Measurements from ENCODE around the gene RFK.

DNA sequence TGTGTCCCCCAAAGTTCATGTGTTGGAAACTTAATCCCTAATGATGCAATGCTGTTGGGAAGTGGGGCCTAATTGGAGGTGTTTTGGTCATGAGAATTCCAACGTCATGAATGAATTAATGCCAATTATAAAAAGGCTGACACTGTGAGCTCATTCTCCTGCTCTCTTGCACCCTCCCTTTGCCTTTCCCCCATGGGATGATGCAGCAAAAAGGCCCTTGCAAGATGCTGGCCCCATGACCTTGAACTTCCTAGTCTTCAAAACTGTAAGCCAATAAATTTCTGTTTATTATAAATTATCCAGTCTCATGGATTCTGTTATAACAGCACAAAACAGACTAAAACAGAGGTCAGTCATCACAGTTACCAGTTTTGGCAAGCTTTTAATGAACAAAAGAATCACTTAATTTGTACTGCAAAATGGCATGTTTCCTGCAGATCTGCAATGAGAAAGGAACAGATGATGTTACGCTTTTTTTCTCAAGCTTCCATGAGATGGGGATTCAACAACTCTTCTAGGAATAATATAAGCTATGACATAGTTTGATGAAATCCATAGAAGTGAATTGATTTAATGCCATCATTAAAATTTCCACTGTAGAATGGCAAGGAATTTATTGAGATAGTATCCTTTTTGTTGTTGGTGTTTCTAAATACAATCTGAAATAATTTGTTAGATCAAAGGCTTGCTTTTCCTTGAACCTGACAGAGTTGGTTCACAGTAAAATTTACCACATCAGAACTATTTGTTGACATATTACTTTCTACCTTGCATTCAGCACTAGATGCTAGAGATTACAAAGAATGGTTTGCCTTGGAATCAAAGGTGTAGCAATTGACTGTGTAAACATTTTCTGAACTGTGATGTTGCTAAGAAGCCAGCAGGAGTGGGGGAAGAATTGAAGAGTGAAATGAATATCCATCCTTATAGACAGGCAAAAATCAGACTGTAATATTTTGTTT is 29.3 kb upstream of the RFK start:
- TF ChIP-seq CTCF (IDR thresholded peaks at IDR 0.05) (no peak), POLR2A (IDR thresholded peaks at IDR 0.05) (no peak)

Measured in heart left ventricle (tissue), 13 donors.